ENCODE data around the gene DPF3.

Gene DPF3

GRCh38 chr14:72679141-72679535 lies 214.8 kb downstream of the DPF3 start:
- peak; percentile 54 for DNase-seq (ENCODE audit: low read depth, low spot score)
- no peak for TF ChIP-seq CTCF (IDR thresholded peaks at IDR 0.05; ENCODE audit: low read depth, low read length)
- H3K4me3 ChIP-seq (ENCODE audit: low read depth, low read length) = no peak overlapping the region
- in situ Hi-C loops (cut with HindIII; ENCODE audit: low sequenced_read_pairs) = no loop called here

GRCh38 chr14:72678356-72678755 lies 215.5 kb downstream of the DPF3 start:
- no peak overlapping the region for H3K4me3 ChIP-seq (ENCODE audit: low read depth, low read length)
- DNase-seq (ENCODE audit: low read depth, low spot score) = peak; percentile 81
- no peak for TF ChIP-seq CTCF (IDR thresholded peaks at IDR 0.05; ENCODE audit: low read depth, low read length)
- in situ Hi-C loops (cut with HindIII; ENCODE audit: low sequenced_read_pairs) = no loop called here

- in situ Hi-C loops (cut with HindIII; ENCODE audit: low sequenced_read_pairs) = no loop called here
Measured at GRCh38 chr14:72677664-72678063, 216.2 kb downstream of the DPF3 start.

GRCh38 chr14:72675126-72675525 lies 218.8 kb downstream of the DPF3 start:
- TF ChIP-seq CTCF (IDR thresholded peaks at IDR 0.05; ENCODE audit: low read depth, low read length) = no peak
- in situ Hi-C loops (cut with HindIII; ENCODE audit: low sequenced_read_pairs) = no loop called here
- H3K4me3 ChIP-seq (ENCODE audit: low read depth, low read length) = no peak overlapping the region
- no peak for DNase-seq (ENCODE audit: low read depth, low spot score)

More at GRCh38 chr14:72677664-72678063, 216.2 kb downstream of the DPF3 start:
- no peak for TF ChIP-seq CTCF (IDR thresholded peaks at IDR 0.05; ENCODE audit: low read depth, low read length)
- DNase-seq (ENCODE audit: low read depth, low spot score) = peak; percentile 30
- H3K4me3 ChIP-seq (ENCODE audit: low read depth, low read length) = no peak overlapping the region

- TF ChIP-seq CTCF (IDR thresholded peaks at IDR 0.05; ENCODE audit: low read depth, low read length) = no peak
- no peak overlapping the region for H3K4me3 ChIP-seq (ENCODE audit: low read depth, low read length)
- DNase-seq (ENCODE audit: low read depth, low spot score) = no peak
- in situ Hi-C loops (cut with HindIII; ENCODE audit: low sequenced_read_pairs) = no loop called here
Measured at GRCh38 chr14:72673179-72673578, 220.7 kb downstream of the DPF3 start.

GRCh38 chr14:72666610-72667009 lies 227.3 kb downstream of the DPF3 start:
- TF ChIP-seq CTCF (IDR thresholded peaks at IDR 0.05; ENCODE audit: low read depth, low read length) = no peak
- H3K4me3 ChIP-seq (ENCODE audit: low read depth, low read length) = no peak overlapping the region
- peak; percentile 76 for DNase-seq (ENCODE audit: low read depth, low spot score)
- in situ Hi-C loops (cut with HindIII; ENCODE audit: low sequenced_read_pairs) = no loop called here

GRCh38 chr14:72665259-72665658 lies 228.6 kb downstream of the DPF3 start:
- peak overlapping the region; percentile 2 for H3K4me3 ChIP-seq (ENCODE audit: low read depth, low read length)
- in situ Hi-C loops (cut with HindIII; ENCODE audit: low sequenced_read_pairs) = no loop called here
- TF ChIP-seq CTCF (IDR thresholded peaks at IDR 0.05; ENCODE audit: low read depth, low read length) = no peak
- DNase-seq (ENCODE audit: low read depth, low spot score) = peak; percentile 97
